ENCODE results near the gene AGPAT4. TPM values are rescaled to one million over a fixed set of nuclear protein-coding genes. Genes with fewer than 3 reads are reported as not detected.
A peak's percentile ranks its signal among the peaks of the same experiment; 100 is the strongest.
"Not testable (repeated sequence)": the region's sequence is repeated elsewhere in the genome, so short reads cannot be mapped to it uniquely, and the experiment has no call there.

Gene AGPAT4
- polyA plus RNA-seq, 1 donor (not counting 4 experiments of a cell fraction or from before 2014, with no cell fraction given): 8.4 TPM

- no peaks in the 10 kb centered on the region for H3K27me3 ChIP-seq (ENCODE audit: control insufficient read depth, extremely low read depth, insufficient read depth, low read length)
- DNase-seq (ENCODE audit: low read depth, low spot score) (no peak), FAIRE-seq (no peak)
- dilution Hi-C loops (cut with MboI; ENCODE audit: extremely low pct_ligation_motif_present, low sequenced_read_pairs): no loop called here
- no peaks in the 10 kb centered on the region for H3K36me3 ChIP-seq (ENCODE audit: control insufficient read depth in 2 of 2, extremely low read depth in 1 of 2, insufficient read depth in 2 of 2, low read length in 2 of 2)
- H3K9ac ChIP-seq (ENCODE audit: control insufficient read depth, extremely low read depth, insufficient read depth, low read length): no peak overlapping the region
- H3K9me1 ChIP-seq (ENCODE audit: control insufficient read depth, extremely low read depth, insufficient read depth, low read length): no peaks in the 10 kb centered on the region
- no peak overlapping the region for H3K4me3 ChIP-seq (ENCODE audit: control insufficient read depth in 2 of 3, extremely low read depth in 1 of 3, insufficient read depth in 2 of 3, low read depth in 1 of 3, low read length in 3 of 3)
- H3K79me2 ChIP-seq (ENCODE audit: control insufficient read depth, insufficient read depth, low read length): no peaks in the 10 kb centered on the region
- TF ChIP-seq, protein P1, sequence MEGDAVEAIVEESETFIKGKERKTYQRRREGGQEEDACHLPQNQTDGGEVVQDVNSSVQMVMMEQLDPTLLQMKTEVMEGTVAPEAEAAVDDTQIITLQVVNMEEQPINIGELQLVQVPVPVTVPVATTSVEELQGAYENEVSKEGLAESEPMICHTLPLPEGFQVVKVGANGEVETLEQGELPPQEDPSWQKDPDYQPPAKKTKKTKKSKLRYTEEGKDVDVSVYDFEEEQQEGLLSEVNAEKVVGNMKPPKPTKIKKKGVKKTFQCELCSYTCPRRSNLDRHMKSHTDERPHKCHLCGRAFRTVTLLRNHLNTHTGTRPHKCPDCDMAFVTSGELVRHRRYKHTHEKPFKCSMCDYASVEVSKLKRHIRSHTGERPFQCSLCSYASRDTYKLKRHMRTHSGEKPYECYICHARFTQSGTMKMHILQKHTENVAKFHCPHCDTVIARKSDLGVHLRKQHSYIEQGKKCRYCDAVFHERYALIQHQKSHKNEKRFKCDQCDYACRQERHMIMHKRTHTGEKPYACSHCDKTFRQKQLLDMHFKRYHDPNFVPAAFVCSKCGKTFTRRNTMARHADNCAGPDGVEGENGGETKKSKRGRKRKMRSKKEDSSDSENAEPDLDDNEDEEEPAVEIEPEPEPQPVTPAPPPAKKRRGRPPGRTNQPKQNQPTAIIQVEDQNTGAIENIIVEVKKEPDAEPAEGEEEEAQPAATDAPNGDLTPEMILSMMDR (optimal IDR thresholded peaks at IDR 0.05 in 1 of 3, IDR thresholded peaks at IDR 0.05 in 1 of 3, conservative IDR thresholded peaks at IDR 0.05 in 1 of 3; ENCODE audit: extremely low read depth in 1 of 3, insufficient read depth in 2 of 3, low read length in 3 of 3): no peak
- TF ChIP-seq EZH2 (IDR thresholded peaks at IDR 0.05; ENCODE audit: low read length): no peak
- H4K20me1 ChIP-seq (ENCODE audit: control insufficient read depth, extremely low read depth, insufficient read depth, low read length): no peaks in the 10 kb centered on the region
- H3K4me1 ChIP-seq (ENCODE audit: control insufficient read depth, extremely low read depth, insufficient read depth, low read length): no peaks in the 10 kb centered on the region
- H3K9me3 ChIP-seq (ENCODE audit: control insufficient read depth, low read depth, low read length): peaks cover 6% of the 10 kb centered on the region
- no peak overlapping the region for H2AFZ ChIP-seq (ENCODE audit: control insufficient read depth, low read length)
- no peak overlapping the region for H3K27ac ChIP-seq (ENCODE audit: control insufficient read depth, insufficient read depth, low read length)
- H3K4me2 ChIP-seq (ENCODE audit: control insufficient read depth, extremely low read depth, insufficient read depth, low read depth, low read length): no peak overlapping the region
These were observed 44.6 kb upstream of the AGPAT4 start for GRCh38 chr6:161318456-161318855.

- H3K9ac ChIP-seq (ENCODE audit: control insufficient read depth, extremely low read depth, insufficient read depth, low read length): no peak overlapping the region
- H3K4me2 ChIP-seq (ENCODE audit: control insufficient read depth, extremely low read depth, insufficient read depth, low read depth, low read length): no peak overlapping the region
- dilution Hi-C loops (cut with MboI; ENCODE audit: extremely low pct_ligation_motif_present, low sequenced_read_pairs): no loop called here
- H3K27me3 ChIP-seq (ENCODE audit: control insufficient read depth, extremely low read depth, insufficient read depth, low read length): no peaks in the 10 kb centered on the region
- DNase-seq (ENCODE audit: low read depth, low spot score): no peak
- no peaks in the 10 kb centered on the region for H3K36me3 ChIP-seq (ENCODE audit: control insufficient read depth in 2 of 2, extremely low read depth in 1 of 2, insufficient read depth in 2 of 2, low read length in 2 of 2)
- no peaks in the 10 kb centered on the region for H4K20me1 ChIP-seq (ENCODE audit: control insufficient read depth, extremely low read depth, insufficient read depth, low read length)
- no peaks in the 10 kb centered on the region for H3K9me1 ChIP-seq (ENCODE audit: control insufficient read depth, extremely low read depth, insufficient read depth, low read length)
- H3K27ac ChIP-seq (ENCODE audit: control insufficient read depth, insufficient read depth, low read length): no peak overlapping the region
- H3K79me2 ChIP-seq (ENCODE audit: control insufficient read depth, insufficient read depth, low read length): no peaks in the 10 kb centered on the region
- TF ChIP-seq EZH2 (IDR thresholded peaks at IDR 0.05; ENCODE audit: low read length): no peak
- TF ChIP-seq, protein P1 (optimal IDR thresholded peaks at IDR 0.05 in 1 of 3, IDR thresholded peaks at IDR 0.05 in 1 of 3, conservative IDR thresholded peaks at IDR 0.05 in 1 of 3; ENCODE audit: extremely low read depth in 1 of 3, insufficient read depth in 2 of 3, low read length in 3 of 3): no peak
- no peak overlapping the region for H3K4me3 ChIP-seq (ENCODE audit: control insufficient read depth in 2 of 3, extremely low read depth in 1 of 3, insufficient read depth in 2 of 3, low read depth in 1 of 3, low read length in 3 of 3)
- H2AFZ ChIP-seq (ENCODE audit: control insufficient read depth, low read length): no peak overlapping the region
- no peak for FAIRE-seq
- H3K4me1 ChIP-seq (ENCODE audit: control insufficient read depth, extremely low read depth, insufficient read depth, low read length): no peaks in the 10 kb centered on the region
- H3K9me3 ChIP-seq (ENCODE audit: control insufficient read depth, low read depth, low read length): peaks cover 6% of the 10 kb centered on the region
These were observed 42.7 kb upstream of the AGPAT4 start for GRCh38 chr6:161316531-161316930.

GRCh38 chr6:161315246-161315917 is 41.5 kb upstream of the AGPAT4 start:
- H3K9me1 ChIP-seq (ENCODE audit: control insufficient read depth, extremely low read depth, insufficient read depth, low read length); H3K4me2 ChIP-seq (ENCODE audit: control insufficient read depth, extremely low read depth, insufficient read depth, low read depth, low read length); H3K9me3 ChIP-seq (ENCODE audit: control insufficient read depth, low read depth, low read length); DNase-seq (ENCODE audit: low read depth, low spot score); H3K4me1 ChIP-seq (ENCODE audit: control insufficient read depth, extremely low read depth, insufficient read depth, low read length); H3K9ac ChIP-seq (ENCODE audit: control insufficient read depth, extremely low read depth, insufficient read depth, low read length); H3K4me3 ChIP-seq (ENCODE audit: control insufficient read depth in 2 of 3, extremely low read depth in 1 of 3, insufficient read depth in 2 of 3, low read depth in 1 of 3, low read length in 3 of 3); H4K20me1 ChIP-seq (ENCODE audit: control insufficient read depth, extremely low read depth, insufficient read depth, low read length); H2AFZ ChIP-seq (ENCODE audit: control insufficient read depth, low read length); H3K79me2 ChIP-seq (ENCODE audit: control insufficient read depth, insufficient read depth, low read length); FAIRE-seq; H3K27me3 ChIP-seq (ENCODE audit: control insufficient read depth, extremely low read depth, insufficient read depth, low read length); H3K36me3 ChIP-seq (ENCODE audit: control insufficient read depth in 2 of 2, extremely low read depth in 1 of 2, insufficient read depth in 2 of 2, low read length in 2 of 2); dilution Hi-C loops (cut with MboI; ENCODE audit: extremely low pct_ligation_motif_present, low sequenced_read_pairs): not testable (repeated sequence)
- peak overlapping the region; percentile 31 for H3K27ac ChIP-seq (ENCODE audit: control insufficient read depth, insufficient read depth, low read length)
